ENCODE data around the gene PRCC.
"Not testable (repeated sequence)": the region's sequence is repeated elsewhere in the genome, so short reads cannot be mapped to it uniquely, and the experiment has no call there.

- TF ChIP-seq, protein P1, sequence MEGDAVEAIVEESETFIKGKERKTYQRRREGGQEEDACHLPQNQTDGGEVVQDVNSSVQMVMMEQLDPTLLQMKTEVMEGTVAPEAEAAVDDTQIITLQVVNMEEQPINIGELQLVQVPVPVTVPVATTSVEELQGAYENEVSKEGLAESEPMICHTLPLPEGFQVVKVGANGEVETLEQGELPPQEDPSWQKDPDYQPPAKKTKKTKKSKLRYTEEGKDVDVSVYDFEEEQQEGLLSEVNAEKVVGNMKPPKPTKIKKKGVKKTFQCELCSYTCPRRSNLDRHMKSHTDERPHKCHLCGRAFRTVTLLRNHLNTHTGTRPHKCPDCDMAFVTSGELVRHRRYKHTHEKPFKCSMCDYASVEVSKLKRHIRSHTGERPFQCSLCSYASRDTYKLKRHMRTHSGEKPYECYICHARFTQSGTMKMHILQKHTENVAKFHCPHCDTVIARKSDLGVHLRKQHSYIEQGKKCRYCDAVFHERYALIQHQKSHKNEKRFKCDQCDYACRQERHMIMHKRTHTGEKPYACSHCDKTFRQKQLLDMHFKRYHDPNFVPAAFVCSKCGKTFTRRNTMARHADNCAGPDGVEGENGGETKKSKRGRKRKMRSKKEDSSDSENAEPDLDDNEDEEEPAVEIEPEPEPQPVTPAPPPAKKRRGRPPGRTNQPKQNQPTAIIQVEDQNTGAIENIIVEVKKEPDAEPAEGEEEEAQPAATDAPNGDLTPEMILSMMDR (IDR thresholded peaks at IDR 0.05), result not testable (repeated sequence)
- not testable (repeated sequence) for TF ChIP-seq POLR2A (IDR thresholded peaks at IDR 0.05)
Observed at GRCh38 chr1:156765136-156765535, 2.2 kb upstream of the PRCC start.
